IPS-18c (cell line): ENCODE measurements around the gene TNIK.

Experiments used
- H3K4me3 ChIP-seq: 2 replicates; pipeline ENCODE4 v1.7.0; 2013; ENCODE audit warnings: low read depth, mild to moderate bottlenecking, low read length, moderate library complexity; ENCODE audit not compliant: insufficient read depth
- H3K9me3 ChIP-seq: one replicate; pipeline ENCODE4 v1.6.1; 2013; ENCODE audit warnings: mild to moderate bottlenecking, low read length, moderate library complexity; ENCODE audit not compliant: control insufficient read depth, insufficient read depth

The TNIK gene

GRCh38 chr3:171186383-171186782 is 273.8 kb downstream of the TNIK start:
- Histone ChIP-seq H3K9me3 (no peaks in the 10 kb centered on the region), H3K4me3 (no peak overlapping the region)

- H3K9me3 ChIP-seq, result no peaks in the 10 kb centered on the region
- no peak overlapping the region for H3K4me3 ChIP-seq
Measured at GRCh38 chr3:171185959-171186358, 274.2 kb downstream of the TNIK start.

GRCh38 chr3:171184372-171184771 is 275.8 kb downstream of the TNIK start:
- no peaks in the 10 kb centered on the region for H3K9me3 ChIP-seq
- no peak overlapping the region for H3K4me3 ChIP-seq

- H3K4me3 ChIP-seq, result no peak overlapping the region
- H3K9me3 ChIP-seq, result no peaks in the 10 kb centered on the region
Measured at GRCh38 chr3:171183042-171183441, 277.2 kb downstream of the TNIK start.

- Histone ChIP-seq H3K9me3 (no peaks in the 10 kb centered on the region), H3K4me3 (no peak overlapping the region)
Measured at GRCh38 chr3:171181907-171182690, 278.1 kb downstream of the TNIK start.

GRCh38 chr3:171178714-171179113 is 281.5 kb downstream of the TNIK start:
- H3K4me3 ChIP-seq, result no peak overlapping the region
- H3K9me3 ChIP-seq, result no peaks in the 10 kb centered on the region

GRCh38 chr3:171177553-171177952 is 282.7 kb downstream of the TNIK start:
- no peak overlapping the region for H3K4me3 ChIP-seq
- H3K9me3 ChIP-seq, result no peaks in the 10 kb centered on the region

- Histone ChIP-seq H3K9me3 (no peaks in the 10 kb centered on the region), H3K4me3 (no peak overlapping the region)
Measured at GRCh38 chr3:171177056-171177455, 283.1 kb downstream of the TNIK start.

- Histone ChIP-seq H3K4me3 (no peak overlapping the region), H3K9me3 (no peaks in the 10 kb centered on the region)
Measured at GRCh38 chr3:171176244-171176933, 283.8 kb downstream of the TNIK start.

GRCh38 chr3:171175741-171176234 is 284.4 kb downstream of the TNIK start:
- no peaks in the 10 kb centered on the region for H3K9me3 ChIP-seq
- no peak overlapping the region for H3K4me3 ChIP-seq

- H3K9me3 ChIP-seq, result no peaks in the 10 kb centered on the region
Measured at GRCh38 chr3:171173736-171174135, 286.5 kb downstream of the TNIK start.

GRCh38 chr3:171172070-171172469 is 288.1 kb downstream of the TNIK start:
- Histone ChIP-seq H3K9me3 (no peaks in the 10 kb centered on the region), H3K4me3 (no peak overlapping the region)

More at GRCh38 chr3:171173736-171174135, 286.5 kb downstream of the TNIK start:
- no peak overlapping the region for H3K4me3 ChIP-seq

- no peaks in the 10 kb centered on the region for H3K9me3 ChIP-seq
- no peak overlapping the region for H3K4me3 ChIP-seq
Measured at GRCh38 chr3:171169866-171170265, 290.3 kb downstream of the TNIK start.

- no peaks in the 10 kb centered on the region for H3K9me3 ChIP-seq
- no peak overlapping the region for H3K4me3 ChIP-seq
Measured at GRCh38 chr3:171169443-171169842, 290.8 kb downstream of the TNIK start.

GRCh38 chr3:171168551-171168950 is 291.7 kb downstream of the TNIK start:
- no peak overlapping the region for H3K4me3 ChIP-seq
- no peaks in the 10 kb centered on the region for H3K9me3 ChIP-seq

- H3K4me3 ChIP-seq, result no peak overlapping the region
- H3K9me3 ChIP-seq, result no peaks in the 10 kb centered on the region
Measured at GRCh38 chr3:171168086-171168485, 292.1 kb downstream of the TNIK start.

GRCh38 chr3:171165983-171166382 is 294.2 kb downstream of the TNIK start:
- Histone ChIP-seq H3K4me3 (no peak overlapping the region), H3K9me3 (no peaks in the 10 kb centered on the region)

GRCh38 chr3:171165499-171165921 is 294.7 kb downstream of the TNIK start:
- Histone ChIP-seq H3K4me3 (no peak overlapping the region; the same call in 1 of the 2 replicates), H3K9me3 (no peaks in the 10 kb centered on the region)
